ENCODE measurements around the gene ATP12A.
A peak's percentile ranks its signal among the peaks of the same experiment; 100 is the strongest.

The ATP12A gene

DNA sequence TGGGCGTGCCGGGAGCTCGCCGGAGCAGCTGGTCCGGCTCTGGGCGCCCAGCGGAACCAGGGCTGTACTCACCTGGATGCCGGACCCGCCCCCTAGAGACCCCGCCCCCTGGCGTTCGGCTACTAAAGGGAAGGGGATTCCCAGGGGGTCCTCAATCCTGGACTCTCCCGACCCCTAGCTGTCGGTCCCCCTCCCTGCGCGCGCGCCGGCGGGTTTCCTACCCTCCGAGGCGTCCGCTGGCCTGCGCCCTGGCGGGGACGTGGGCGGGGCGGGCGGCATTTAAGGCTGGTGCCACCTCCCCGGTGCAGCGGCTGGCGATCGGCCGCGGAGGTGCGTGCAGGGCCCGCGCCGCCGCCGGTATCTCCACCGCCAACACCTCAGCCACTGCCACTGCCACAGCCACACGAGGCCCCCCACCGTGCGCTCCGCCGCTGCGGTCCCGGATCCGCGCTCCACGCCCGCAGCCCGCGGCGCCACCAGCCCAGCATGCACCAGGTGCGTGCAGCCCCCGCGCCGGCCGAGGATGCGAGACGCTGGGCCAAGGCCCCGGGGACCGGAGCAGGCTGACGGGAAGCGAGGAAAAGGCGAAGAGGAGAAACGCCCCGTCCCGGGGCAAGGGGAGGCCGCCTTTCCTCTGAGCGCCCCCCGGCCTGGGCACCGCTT is at the start of gene ATP12A:
Gene ATP12A, plus strand, starts transcription at position 151 of the 663 bp plus-strand sequence. Its CDS starts 336 bp downstream, at position 487.
- DNase-seq: no peak

DNA sequence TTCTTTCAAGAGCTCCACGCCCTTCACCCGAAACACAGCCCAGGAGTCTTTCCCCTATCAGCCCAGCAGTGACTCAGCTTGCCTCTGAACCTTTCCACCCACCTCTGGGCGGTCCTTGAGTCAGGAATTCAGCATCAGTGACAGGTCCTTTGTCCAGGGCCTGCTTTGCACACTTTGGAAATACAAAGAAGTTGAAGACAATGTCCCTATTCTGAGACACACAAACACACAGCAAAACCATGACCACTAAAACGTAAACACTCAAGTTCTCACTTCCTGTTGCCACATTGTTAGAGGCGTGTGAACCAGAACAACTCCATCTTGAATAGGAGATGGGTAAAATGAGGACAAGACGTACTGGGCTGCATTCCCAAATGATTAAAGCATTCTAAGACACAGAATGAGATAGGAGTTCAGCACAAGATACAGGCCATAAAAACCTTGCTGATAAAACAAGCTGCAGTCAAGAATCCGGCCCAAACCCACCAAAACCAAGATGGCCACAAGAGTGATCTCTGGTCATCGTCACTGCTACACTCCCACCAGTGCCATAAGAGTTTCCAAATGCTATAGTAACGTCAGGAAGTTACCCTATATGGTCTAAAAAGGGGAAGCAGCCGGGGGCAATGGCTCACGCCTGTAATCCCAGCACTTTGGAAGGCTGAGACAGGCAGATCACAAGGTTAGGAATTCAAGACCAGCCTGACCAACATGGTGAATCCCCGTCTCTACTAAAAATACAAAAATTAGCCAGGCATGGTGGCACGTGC is 49.2 kb upstream of the ATP12A start:
- DNase-seq: peak; percentile 83

DNA sequence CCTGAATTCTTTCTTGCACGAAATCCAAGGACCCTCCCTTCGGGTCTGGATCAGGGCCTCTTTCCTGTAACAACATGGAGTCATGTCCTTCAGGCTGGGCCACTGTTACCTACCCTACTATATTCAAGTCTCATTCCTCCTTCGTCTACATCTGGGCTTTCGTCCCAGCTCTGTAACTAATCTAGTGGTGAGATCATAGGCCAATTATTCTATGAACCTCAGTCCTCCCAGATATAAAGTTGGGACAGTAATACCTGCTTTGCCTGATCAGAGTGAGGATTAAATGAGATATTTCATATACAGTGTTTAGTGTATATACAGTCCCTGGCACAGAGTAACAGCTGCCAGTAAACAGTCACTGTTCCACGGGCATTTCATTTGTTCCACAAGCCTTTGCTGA is 48.3 kb upstream of the ATP12A start:
- no peak for DNase-seq

DNA sequence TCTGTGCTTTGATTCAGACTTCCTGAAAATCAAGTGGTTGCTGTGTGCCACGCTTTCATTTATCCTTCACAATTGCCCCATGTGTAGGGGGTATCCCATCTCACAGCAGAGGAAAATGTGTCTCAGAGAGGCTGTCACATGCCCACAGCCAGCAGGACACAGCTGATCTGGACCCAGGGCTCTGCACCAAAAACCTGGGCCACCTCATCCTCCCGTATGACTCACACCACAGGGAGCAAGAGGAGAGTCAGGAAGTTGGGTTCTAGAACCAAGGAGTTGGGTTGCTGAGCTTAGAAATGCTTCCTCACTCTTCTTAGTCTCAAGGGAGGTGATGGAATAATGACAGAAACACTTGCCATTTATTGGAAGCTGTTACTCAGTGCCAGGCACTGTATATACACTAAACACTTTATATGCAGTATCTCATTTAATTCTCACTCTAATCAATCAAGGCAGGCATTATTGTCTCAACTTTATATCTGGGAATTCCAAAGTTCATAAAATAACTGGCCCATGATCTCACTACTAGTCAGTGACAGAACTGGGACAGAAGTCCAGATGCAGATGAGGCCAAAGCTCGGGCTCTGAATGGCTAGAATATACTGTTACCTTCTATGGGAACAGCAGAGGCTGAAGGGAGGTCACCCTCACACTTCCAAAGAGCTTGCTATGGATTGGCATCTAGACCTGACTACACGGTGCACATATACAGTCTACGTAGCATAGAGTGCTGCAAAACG is 47.7 kb upstream of the ATP12A start:
- DNase-seq: no peak

DNA sequence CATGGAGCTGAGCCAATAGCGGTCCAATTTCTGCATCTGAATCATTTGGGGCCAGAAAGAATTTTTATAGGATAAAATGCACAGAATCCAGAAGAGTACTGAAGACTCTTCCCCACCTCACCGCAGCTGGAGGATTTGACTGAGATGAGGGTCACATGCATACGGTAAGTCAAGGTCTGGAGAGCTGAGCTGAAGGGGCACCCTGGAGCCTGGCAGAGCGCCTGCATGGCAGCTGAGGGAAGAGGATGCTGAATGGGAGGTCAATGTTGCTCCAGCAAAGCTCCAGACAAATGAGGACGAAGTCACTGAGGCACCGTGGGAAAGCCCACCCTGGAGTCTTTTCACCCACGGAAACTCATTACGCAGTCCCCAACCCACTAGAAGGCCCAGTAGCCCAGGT is 43.4 kb upstream of the ATP12A start:
- no peak for DNase-seq

DNA sequence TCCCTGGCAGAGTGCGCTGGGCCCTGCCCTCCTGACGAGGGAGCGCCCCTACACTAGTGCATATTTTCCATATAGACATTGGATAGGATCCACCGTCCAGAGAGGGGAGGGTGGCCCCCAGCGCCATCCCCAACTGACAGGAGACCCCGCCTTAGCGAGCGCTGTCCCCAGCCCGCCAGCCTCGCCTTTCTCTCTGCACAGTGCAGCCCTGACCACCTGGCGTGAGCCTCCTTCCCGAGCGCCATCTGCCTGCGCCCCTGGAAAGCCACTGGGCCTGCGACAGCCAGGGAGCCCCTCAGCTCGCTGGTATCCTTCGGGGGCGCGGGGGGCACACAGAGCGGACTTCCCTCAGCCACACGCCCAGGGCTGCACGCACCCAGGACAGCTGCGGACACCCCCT is 42.1 kb upstream of the ATP12A start:
- DNase-seq: no peak

DNA sequence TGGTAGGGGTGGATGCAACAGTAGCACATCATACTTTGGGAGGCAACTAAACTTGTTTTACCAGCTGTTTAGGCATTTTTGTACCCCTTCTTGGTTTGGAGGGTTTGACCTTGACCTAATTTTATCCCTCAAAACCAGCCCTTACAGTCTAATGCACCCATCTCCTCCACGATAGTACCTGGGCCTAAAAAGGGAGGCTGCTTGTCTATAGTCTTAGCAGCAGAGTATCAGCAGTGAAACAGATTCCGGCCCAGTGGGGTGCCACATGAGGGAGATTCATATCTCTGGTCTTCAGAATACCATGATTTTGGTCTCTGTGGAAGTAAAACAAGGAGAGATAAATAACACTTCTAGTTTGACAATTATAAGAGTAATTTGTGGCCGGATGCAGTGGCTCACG is 39.5 kb upstream of the ATP12A start:
- no peak for DNase-seq

DNA sequence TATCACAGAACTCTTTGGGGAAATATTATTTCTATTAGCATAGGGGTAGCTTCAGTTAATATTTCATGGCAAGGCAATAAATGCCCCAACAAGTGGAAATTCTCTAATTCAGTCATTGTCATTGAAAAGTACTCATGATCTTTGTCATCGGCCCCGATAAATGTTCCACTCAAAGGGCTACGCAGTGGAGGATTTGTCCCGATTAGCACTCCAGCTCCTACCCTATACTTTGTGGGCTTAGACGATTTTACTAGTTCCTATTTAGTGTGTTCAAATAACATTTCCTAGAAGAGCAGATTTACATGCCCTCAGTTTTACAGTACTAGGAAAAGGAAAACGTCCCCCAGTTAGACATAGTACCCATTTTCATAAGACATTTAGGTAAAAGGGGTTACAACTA is 38.0 kb upstream of the ATP12A start:
- no peak for DNase-seq

DNA sequence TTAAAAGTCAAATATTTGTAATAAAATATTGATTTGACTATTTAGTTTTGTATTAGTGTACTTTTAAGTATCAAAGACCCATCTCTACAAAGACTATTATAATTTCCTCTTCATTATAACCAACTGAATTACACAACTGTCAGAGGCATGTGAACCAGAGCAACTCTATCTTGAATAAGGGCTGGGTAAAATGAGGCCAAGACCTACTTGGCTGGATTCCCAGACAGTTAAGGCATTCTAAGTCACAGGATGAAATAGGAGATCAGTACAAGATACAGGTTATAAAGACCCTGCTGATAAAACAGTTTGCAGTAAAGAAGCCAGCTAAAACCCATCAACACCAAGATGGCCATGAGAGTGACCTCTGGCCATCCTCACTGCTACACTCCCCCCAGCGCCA is 36.2 kb upstream of the ATP12A start:
- DNase-seq: no peak

DNA sequence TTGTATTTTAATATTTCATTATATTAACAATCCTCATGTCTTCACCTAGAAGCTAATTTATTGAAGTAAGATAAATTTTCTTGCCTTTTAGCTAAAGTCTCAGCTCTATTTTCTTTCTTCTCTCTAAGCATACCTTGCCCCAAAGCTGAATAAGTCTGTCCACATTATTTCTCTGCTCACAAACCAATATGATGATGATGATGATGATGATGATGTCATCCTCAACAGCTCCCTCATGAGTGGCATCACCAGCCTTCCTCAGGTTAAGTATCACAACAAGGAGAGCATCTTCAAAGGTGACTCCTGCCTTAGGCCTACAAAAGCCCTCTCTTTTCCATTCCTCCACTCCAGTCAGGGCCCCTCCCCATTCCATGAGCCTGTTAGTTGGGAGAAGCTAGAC is 31.9 kb upstream of the ATP12A start:
- no peak for DNase-seq

DNA sequence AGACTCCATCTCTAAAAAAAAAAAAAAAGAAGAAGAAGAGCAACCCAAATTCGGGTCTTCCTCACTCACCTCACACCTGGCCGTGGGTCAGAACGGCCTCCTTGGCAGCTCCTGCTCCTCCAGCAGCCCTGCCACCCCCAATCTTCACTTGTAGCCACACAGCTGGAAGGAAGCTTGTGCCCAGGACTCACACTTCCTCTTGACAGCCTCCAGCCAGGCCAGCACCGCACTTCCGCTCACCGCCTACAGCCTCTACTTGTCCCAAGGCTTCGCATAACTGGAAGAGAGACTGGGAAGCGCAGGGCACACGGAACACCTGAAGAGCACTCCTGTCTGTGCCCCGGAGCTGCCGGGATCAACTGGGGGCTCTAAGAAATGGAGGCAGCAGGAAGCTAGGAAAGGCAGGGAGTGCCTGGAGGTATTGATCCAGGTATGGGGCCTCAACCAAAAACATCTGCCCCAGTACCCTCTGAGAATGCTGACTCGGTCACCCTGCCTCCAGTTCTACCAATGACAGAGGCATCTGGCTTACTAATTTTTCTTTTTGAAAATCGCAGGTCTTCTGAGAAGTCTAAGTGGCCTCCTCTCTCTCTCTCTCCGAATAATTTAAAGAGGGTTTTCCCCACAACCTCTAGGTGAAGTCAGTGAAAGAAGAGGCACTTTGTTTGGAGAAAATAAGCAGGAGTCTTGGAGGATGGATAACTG is 31.1 kb upstream of the ATP12A start:
- DNase-seq: peak; percentile 31

DNA sequence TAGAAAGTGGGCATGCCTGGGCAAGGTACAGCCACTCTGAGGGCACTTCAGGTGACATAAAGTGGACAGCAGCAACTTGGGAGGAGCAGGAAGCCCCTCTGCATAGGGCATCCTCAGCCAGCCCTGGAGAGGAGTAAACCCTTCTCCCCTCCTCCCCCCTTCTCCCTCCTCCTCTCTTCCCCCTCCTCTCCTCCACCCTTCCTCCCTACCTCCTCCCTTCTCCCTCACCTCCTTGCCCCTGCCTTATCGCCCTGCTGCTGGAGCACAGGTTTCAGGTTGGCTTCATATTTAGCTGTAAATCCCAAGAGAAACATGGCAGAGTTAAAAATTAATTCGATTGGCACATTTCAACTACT is 30.5 kb upstream of the ATP12A start:
- DNase-seq: no peak

DNA sequence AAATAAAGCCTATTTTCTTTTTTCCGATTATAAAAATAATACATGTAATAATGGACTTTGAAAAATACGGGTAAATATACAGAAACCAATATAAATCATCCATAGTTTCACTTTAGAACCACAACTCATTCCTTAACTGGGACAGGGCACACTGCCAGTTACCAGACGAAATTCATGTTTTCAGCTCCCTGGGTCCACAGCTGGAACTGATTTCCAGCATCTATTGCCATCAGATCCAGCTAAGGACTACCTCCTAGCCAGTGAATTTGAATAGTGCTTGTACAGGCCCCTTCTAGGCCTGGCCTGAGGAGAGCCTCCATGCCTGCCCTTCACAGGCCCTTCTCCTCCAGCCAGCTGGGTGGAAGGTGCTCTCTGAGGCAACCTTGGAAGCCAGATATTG is 30.0 kb upstream of the ATP12A start:
- no peak for DNase-seq

DNA sequence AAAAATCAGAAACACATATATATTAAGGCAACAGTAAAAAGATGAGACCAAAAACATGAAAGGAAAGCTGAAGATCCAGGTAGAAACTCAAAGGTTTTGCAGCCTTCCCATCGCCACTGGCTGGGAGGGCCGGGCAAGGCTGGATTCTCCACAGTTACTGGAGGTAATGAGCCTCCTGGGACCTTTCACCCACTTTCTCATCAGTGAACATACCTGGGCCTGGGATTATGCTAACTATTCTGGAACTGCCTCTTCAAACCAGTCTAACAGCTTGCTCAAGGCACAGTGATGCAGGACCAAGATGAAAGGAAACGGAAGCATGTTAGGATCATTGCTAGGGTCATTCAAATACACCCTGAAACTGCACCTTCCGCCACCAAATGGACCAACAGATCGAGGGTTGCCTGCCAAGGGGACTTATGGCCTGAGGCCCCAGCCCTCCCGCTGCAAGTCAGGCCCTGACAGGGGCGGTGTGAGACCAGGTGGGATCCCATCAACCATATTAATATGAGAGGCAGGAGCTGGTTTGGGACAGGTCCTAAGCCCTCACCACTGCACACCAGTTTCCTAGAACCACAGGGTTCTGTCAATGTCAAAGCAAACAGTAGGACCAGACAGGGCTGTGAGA is 28.4 kb upstream of the ATP12A start:
- no peak for DNase-seq

DNA sequence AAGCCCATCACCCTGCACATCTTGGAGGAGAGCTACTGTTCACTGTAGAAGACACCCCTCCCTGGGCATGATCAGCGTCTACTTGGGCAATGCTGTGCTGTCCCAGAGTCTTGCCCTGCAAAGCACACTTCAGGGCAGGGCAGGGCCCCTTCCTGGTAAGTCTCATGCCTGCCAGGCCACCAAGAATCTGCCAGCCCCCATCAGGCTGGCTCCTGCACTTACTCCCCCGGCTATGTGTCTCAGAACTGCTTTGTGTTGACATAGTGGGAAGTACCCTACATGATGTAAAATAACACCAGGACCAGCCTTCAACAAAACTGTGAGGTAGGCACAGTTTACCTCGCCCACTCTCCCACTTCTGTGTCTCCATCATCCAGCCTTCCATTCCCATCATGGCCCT is 27.8 kb upstream of the ATP12A start:
- DNase-seq: no peak

DNA sequence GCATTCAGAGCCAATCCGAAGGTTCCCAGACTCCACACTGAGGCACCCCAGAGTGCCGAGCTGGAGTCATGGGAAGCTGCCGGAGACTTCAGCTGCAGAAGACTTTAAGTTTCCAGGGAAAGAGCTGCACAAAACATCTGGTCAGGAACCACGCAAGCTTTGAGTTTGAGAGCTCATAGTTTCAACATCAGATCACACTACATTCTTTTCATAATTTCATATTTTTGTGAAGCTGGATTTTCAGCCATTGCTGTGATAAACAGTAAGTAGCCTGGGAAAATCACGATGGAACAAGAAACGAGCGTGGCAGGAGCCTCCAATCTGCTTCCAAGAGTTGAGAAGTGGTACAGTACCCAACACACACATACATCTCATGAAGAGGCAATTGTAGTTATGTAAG is 25.5 kb upstream of the ATP12A start:
- no peak for DNase-seq

DNA sequence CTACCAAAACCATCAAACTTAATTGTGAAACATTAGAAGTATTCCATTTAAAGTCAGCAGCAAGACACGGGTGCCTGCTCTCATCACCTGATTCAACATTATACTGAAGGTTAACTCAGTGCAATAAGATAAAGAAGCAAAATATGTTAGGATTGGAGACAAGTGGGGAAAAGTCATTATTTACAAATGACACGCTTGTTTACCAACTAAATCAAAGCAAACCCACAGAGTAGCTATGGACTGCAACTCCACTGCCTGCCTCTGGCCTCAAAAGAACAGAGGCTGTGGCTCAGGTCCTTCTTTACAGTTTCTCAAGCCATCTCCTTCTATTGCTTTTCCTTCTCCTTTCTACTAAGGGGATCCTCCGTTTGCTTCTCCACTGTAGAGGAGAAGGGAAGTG is 21.0 kb upstream of the ATP12A start:
- no peak for DNase-seq

DNA sequence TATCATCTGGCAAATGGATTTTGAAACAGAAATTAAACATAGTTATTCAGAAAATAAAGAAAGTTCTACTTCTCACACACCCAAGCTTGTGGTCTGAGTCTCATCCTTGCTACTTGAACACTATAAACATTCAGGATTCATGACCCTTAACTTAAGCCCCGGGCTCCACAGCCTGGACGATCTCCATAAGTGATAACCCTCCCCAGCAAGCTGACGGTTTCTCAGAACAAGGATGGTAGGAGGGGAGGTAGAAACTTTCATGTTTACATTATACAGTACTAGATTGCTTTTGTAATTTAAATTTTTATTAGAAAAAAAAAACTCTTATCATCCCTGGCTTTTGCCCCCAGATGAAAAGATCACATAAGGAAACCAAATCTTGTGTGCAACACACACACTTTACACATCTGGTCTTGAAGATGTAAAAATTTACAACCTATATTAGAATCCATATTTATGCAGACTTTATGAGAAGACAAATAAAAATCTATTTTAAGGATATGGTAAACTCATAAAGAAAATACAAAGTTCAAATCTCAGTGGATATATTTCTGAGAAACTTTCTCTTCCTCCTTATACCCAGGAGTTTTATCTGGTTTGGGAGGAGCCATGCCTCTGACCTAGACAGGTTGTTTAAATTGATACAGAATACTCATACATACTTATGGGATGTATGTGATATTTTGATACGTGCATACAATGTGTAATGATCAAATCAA is 20.0 kb upstream of the ATP12A start:
- no peak for DNase-seq

DNA sequence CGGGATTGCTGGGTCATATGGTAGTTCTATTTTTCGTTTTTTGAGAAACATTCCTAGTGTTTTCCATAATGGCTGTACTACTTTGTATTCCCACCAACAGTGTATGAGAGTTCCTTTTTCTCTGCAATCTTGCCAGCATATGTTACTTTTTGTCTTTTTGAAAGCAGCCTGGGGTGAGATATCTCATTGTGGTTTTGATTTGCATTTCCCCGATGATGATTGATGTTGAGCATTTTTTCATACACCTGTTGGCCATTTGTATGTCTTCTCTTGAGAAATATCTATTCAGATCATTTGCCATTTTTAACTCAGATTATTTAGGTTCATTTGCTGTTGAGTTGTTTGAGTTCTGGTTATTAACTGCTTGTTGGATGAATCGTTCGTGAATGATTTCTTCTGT is 18.5 kb upstream of the ATP12A start:
- no peak for DNase-seq

DNA sequence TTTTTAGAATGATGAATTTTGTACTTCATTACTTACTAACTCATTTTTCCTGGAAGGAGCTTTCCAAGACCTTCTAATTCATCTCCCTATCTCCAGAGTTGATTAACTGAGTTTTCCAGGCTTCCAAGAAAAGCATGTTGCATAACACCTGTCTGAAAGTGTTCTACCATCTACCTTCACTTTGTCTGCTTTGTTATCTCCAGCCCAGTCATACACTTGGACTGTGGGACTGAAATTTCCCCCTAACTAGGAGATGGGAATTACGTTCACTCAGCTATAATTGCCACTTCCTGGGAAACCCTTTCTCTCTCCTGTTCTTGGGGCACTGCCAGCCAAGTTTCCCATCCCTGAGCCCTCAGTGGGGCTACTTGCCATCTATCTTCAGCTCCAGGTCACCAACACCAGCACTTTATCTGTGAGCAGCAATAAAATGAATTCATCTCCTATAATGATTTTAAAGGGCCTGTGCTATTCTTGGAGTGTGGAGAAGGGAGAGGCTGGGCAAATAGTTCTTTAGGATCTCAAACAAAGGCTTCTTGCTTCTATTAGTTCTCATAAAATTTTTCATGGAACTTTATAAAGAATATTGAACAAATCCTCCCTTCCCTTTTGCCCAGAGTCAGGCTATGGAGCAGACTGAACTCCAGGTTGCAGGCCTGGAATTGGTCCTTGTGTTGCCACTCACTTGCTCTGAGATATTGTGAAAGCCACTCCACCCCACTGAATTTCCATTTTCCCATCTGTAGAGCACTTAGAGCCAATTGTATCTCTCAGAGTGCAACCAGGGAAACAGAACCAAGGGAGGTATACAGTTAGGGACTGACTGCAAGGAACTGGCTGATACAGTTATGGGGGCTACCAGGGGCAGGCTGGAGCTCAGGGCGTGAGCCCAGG is 17.8 kb upstream of the ATP12A start:
- DNase-seq: no peak

DNA sequence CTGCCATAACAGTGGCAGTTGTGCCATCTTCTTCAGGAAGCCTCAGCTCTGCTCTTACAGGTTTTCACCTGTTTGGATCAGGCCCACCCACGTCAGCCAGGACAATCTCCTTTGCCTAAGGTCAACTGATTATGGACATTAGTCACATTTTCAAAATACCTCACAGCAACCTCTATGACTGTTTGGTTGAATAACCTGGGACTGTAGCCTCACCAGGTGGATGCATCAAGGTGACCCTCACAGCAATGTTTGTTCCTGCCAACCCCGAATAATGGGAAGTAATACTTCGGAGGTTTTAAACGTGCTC is 17.2 kb upstream of the ATP12A start:
- no peak for DNase-seq

DNA sequence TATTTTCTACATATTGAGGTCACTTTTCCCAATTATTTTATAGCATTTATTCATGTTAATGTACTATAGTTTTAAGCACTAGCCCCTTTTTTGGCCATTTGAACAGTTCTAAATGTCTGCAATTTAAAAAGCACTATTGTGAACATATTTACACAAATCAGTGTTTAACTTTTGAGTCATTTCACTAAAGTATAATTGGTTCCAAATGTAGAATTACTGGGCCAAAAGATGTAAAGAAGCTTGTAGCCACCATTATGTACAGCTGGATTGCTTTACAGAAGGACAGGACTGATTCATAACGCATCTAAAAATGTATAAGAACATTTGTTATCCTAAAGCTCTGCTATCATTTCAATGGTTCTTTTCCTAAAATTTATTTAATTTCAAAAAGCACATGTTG is 16.6 kb upstream of the ATP12A start:
- DNase-seq: no peak
